NCI-H1436 (cell line): ENCODE data around the gene PFDN4.

Experiments
- DNase-seq: peaks from one replicate; lab custom pipeline; 2025; lab: John Stamatoyannopoulos, UW

Gene PFDN4

DNA sequence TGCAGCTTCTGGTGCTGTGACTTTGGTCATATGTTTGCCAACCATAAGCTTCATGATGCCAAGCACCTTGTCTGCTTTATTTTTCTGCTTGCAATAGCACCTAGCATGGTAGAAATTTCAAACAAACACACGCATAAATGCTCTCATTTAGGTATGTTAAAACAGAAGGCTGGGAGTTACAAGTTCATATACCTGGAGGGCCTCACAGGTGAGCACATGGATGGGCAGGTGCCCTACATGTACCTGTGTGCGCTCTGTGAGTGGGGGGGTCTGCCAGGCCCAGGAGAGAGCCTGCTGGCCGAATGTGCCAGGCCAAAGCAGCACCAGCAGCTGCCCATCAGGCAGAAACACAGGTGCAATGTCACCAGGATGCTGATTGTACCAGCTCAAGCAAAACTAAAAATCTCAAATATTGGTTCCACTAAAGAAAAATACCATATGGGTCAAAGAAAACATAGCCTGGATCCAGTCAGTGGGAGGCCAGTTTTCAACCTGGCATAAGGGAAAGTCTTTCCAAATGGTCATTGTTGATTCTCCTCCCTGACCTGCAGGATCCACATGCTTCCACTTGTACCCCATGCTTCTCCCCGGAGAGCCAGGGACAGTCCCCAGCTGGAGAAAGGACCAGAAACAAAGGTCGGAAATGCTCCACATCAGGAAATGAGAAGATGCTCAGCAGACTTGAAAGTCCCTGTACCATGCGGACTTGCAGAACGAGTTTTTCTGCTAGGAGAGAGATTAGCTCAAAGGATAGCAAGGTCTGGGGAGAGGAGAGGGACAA, 7.2 kb upstream of the PFDN4 start:
- DNase-seq, result no peak

GRCh38 chr20:54201268-54201846, 6.5 kb upstream of the PFDN4 start:
- DNase-seq, result no peak

DNA sequence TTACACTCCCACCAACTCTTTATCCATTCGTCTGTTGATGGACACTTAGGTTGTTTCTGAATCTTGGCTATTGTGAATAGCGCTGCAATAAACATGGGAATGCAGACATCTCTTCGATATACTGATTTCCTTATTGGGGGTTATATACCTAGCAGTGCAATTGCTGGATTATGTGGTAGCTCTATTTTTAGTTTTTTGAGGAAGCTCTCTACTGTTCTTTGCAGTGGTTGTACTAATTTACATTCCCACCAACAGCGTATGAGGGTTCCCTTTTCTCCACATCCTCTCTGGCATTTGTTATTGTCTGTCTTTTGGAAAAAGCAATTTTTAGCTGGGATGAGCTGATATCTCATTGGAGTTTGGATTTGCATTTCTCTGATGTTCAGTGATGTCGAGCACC, 4.6 kb upstream of the PFDN4 start:
- DNase-seq, result no peak

GRCh38 chr20:54204063-54204462, 3.8 kb upstream of the PFDN4 start:
- DNase-seq, result no peak

DNA sequence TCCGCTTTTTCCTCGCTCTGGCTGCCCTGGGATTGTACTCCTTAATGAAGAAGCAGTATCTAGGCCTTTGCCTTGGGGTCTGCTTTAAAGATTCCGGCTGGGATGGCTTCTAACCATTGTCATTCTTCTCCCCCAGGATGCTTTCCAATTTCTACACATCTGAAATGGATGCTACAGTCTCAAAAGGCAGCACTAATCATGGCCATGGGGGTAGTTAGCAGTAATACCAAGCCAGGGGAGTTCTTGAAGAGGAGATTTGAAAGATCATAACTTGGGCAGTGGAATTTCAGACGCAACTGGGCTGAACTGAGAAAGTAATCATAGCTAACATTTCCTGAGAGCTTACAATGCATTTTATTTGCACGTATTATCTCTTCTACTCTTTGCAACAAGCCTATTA, 3.4 kb upstream of the PFDN4 start:
- no peak for DNase-seq

GRCh38 chr20:54205450-54205849, 2.4 kb upstream of the PFDN4 start:
- DNase-seq, result no peak

DNA sequence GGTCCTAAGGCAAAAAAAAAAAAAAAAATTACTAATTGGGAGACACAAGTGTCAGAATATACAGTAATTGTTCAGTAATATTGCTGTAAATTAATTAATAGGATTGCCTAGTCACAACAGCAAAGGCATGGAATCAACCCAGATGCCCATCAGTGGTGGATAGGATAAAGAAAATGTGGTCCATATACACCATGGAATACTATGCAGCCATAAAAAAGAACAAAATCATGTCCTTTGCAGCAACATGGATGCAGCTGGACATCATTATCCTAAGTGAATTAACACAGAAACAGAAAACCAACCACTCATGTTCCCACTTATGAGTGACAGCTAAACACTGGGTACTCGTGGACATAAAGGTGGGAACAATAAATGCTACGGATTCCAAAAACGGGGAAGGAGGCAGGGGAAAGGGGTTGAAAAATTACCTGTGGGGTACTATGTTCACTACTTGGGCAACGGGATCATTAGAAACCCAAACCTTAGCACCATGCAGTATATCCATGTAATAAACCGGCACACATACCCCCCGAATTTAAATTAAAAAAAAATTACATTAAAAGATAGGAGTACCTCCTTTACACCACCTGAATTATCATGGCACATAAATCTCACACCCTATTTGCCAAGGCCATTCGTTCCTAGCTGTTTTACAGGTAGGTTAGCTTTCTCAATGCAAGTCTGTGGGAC, 689 bp upstream of the PFDN4 start:
- DNase-seq, result no peak

- DNase-seq, result no peak
These were observed 775 bp downstream of the PFDN4 start for GRCh38 chr20:54208548-54209176.

DNA sequence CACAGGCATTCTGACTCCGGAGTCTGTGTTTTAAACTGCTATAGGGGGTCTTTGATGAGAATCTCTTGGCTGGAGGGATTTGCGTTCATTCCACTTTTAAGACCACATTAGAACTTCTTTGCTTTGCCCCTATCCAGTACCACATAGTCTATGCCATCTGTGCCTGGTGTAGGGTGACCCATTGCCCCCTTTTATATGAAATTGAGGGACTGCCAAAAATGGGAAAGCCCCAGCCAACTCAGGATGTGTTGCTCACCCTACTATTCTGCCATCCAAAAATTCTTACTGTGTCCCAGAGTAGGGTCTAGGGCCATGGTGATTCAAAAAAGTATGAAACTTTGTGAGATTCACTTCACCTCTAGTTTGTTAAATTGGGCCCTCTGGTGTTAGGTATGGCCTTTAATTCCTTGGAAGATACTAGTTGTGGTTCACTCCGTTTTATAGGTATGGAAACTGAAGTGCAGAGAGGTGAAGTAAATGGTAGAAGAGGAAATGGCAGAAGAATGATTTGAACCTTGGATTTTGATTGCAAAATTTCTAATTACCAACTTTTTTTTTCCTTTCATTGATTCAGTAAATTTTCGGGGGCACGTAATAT, 1.4 kb downstream of the PFDN4 start:
- no peak for DNase-seq

GRCh38 chr20:54212226-54212625, 4.3 kb downstream of the PFDN4 start:
- no peak for DNase-seq

DNA sequence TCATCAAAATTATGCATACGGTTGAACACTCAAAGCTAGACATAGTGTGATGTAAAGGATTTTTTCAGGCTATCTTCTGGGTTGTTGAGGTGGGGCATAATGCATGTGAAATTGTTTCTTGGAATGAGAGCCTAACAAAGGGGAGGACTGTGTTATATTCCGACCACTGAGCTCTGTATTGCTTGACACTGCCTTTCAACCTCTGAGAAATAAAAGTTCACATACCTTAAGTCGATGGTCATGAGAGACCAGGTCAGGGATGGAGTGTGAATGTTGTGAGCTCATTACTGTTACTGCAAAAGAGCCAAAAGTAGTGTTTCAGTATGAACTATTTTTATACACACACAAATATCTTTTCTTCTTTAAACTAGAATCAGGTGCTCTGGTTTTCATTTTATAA, 5.0 kb downstream of the PFDN4 start:
- DNase-seq, result no peak

DNA sequence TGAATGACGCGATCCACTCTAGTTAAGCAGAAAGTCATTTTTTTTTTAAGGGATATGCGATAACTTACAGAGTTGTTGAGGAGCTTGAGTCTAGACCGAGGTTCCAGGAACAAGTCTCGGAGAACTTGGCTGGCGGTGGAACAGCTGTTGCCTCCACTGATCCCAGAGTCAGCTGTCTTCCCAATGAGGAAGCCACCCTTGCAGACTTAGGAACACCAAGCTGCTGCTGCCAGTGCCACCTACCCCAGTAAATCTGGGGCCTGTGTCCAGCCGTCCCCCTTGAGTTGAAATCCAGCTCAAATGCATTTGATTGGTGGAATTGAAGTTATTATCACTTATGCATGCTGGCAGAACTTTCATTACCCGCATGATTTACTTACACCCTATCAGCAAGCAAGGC, 6.7 kb downstream of the PFDN4 start:
- no peak for DNase-seq

DNA sequence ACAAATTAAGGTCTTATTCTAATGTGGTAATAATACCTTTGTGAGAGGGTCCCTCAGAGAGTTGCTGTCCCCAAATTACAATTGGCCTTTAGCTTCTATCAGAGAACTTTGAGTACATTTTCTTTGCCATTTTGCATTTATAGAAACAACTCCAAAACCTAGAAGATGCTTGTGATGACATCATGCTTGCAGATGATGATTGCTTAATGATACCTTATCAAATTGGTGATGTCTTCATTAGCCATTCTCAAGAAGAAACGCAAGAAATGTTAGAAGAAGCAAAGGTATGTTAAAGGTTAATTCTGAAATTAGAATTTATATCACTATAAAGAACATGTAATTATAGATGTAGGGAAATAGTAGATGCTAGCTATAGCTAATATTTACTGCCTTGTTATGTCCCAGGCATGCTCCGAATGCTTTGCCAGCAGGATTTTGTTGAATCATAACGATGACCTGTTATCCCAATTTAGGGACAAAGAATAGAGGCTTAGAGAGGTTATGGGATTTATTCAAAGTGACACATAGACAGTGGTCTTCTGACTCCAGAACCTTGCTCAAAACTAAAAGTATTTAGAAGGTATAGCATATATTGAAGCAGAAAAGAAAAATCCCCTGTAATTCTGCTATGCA, 7.4 kb downstream of the PFDN4 start:
- no peak for DNase-seq

- no peak for DNase-seq
These were observed 9.9 kb downstream of the PFDN4 start for GRCh38 chr20:54217762-54218161.

- DNase-seq, result no peak
These were observed 10.6 kb downstream of the PFDN4 start for GRCh38 chr20:54218470-54218869.

DNA sequence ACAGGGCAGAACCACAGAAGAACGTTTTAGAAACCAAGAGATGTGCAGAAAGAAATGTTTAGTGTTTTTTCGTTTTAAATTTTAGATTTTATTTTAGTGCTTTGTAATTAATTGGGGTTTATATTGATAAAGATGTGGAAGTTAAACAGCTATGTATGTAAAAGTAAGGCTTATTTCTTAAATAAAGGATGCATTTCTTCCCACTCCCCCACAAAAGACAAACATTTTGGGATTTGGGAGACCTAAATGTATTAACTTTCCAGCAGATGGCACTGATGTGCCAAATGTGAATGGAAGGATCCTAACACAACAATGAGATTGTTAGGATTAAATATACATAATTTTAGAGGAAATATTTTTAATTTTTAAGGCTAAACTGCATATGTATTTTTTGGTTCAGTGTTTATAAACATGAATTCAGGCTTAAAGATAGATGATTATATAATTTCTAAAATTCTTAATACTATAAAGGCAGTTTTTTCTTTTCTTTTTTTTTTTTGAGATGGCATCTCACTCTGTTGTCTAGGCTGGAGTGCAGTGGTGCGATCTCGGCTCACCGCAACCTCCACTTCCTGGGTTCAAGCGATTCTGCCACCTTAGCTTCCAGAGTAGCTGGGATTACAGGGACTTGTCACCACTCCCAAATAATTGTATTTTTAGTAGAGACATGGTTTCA, 12.0 kb downstream of the PFDN4 start:
- DNase-seq, result no peak

GRCh38 chr20:54220722-54221121, 12.8 kb downstream of the PFDN4 start:
- no peak for DNase-seq

DNA sequence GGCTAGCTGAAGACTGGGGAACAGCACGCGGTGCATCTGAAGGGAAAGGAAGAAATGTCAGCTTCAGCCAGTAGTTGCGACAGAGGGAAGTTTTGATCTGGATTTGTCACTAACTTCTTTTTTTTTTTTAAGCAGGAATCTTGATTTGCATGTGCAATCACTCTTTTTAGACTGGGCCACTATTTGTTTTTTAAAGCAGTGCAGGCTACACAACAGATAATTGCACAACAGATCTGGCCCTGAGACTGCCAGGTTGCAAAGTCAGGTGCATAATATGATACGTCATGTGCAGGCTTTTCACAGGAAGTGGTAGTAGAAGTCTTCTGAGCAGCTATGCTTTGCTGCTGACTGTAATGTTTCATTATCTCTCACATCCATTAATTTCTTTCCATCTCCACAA, 13.5 kb downstream of the PFDN4 start:
- DNase-seq, result no peak

- no peak for DNase-seq
These were observed 14.4 kb downstream of the PFDN4 start for GRCh38 chr20:54221996-54222890.

GRCh38 chr20:54223285-54223684, 15.4 kb downstream of the PFDN4 start:
- no peak for DNase-seq
